ENCODE measurements around the gene COX7C. TPM values are rescaled to one million over a fixed set of nuclear protein-coding genes. Genes with fewer than 3 reads are reported as not detected.
"Not testable (repeated sequence)": the region's sequence is repeated elsewhere in the genome, so short reads cannot be mapped to it uniquely, and the experiment has no call there.

The COX7C gene
- total RNA-seq, 1 experiment from 2014 or later = 1,292 TPM

GRCh38 chr5:86570427-86571083 lies 47.2 kb upstream of the COX7C start:
- no peaks in the 10 kb centered on the region for H3K4me1 ChIP-seq (ENCODE audit: insufficient read depth, low read length)
- H2BK12ac ChIP-seq (ENCODE audit: insufficient read length, low read depth, low read length) = no peak overlapping the region
- no peak overlapping the region for H3K56ac ChIP-seq (ENCODE audit: insufficient read length, low read depth, low read length)
- peaks cover 4 to 9% (median 8%) of the 10 kb centered on the region in 3 experiments; a peak in 5 of 7 replicates for H3K36me3 Mint-ChIP-seq (ENCODE audit: insufficient read depth in 1 of 3, low read depth in 3 of 3)
- H2BK15ac ChIP-seq (ENCODE audit: low read depth, low read length) = no peak overlapping the region
- H3K27ac Mint-ChIP-seq = peak overlapping the region in 1 of 3 experiments; percentile 19; a peak in 2 of 7 replicates
- H3K27me3 Mint-ChIP-seq (ENCODE audit: low read depth) = no peaks in the 10 kb centered on the region
- H3K9me3 ChIP-seq (ENCODE audit: control insufficient read depth, low read depth, low read length) = no peaks in the 10 kb centered on the region
- H3K9me3 Mint-ChIP-seq = peaks cover 0 to 5% of the 10 kb centered on the region in 2 experiments; a peak in 2 of 5 replicates
- H3K9ac ChIP-seq (ENCODE audit: extremely low read depth, insufficient read length, low read length) = no peak overlapping the region
- H3T11ph ChIP-seq (ENCODE audit: low read length) = no peak overlapping the region
- H3K14ac ChIP-seq (ENCODE audit: insufficient read depth, low read length) = no peak overlapping the region
- WGBS (ENCODE audit: extremely low coverage, insufficient read length, low lambda C conversion rate) = no CpG with 5 or more reads among the region's 20 CpGs
- H2BK20ac ChIP-seq (ENCODE audit: low read depth, low read length, poor library complexity, severe bottlenecking) = no peak overlapping the region
- no peak for DNase-seq
- H2BK120ac ChIP-seq (ENCODE audit: low read depth, low read length, poor library complexity, severe bottlenecking) = no peak overlapping the region
- H2AFZ ChIP-seq (ENCODE audit: low read length) = no peak overlapping the region
- no peak overlapping the region for H3K4ac ChIP-seq (ENCODE audit: low read depth, low read length)
- H2BK5ac ChIP-seq (ENCODE audit: insufficient read length, low read length) = no peak overlapping the region
- no peaks in the 10 kb centered on the region for H3K79me2 ChIP-seq (ENCODE audit: insufficient read depth, low read length)
- no peak overlapping the region for H3K18ac ChIP-seq (ENCODE audit: insufficient read length, low read depth, low read length)
- H4K8ac ChIP-seq (replicated peaks; ENCODE audit: insufficient read length, low read depth, low read length) = no peak overlapping the region
- no peak overlapping the region for H3K23ac ChIP-seq (ENCODE audit: insufficient read length, low read depth, low read length)
- H3K27ac ChIP-seq (ENCODE audit: insufficient read length, low read depth, low read length) = no peak overlapping the region
- no peak overlapping the region for H2AK5ac ChIP-seq (ENCODE audit: insufficient read length, low read length)
- H3K4me2 ChIP-seq (ENCODE audit: insufficient read depth, insufficient read length, low read length) = no peak overlapping the region
- no peak overlapping the region for H4K5ac ChIP-seq (ENCODE audit: insufficient read length, low read depth, low read length)
- TF ChIP-seq CTCF (conservative IDR thresholded peaks at IDR 0.05) = no peak
- no peaks in the 10 kb centered on the region for H3K23me2 ChIP-seq (ENCODE audit: insufficient read length, low read depth, low read length, poor library complexity, severe bottlenecking)
- H4K91ac ChIP-seq (ENCODE audit: insufficient read length, low read depth, low read length) = no peak overlapping the region
- H3K4me1 Mint-ChIP-seq = 0 out of 4 replicates have a peak, but pooled peaks cover 0 to 3% of the 10 kb centered on the region in 2 experiments
- no peaks in the 10 kb centered on the region for H4K20me1 ChIP-seq (ENCODE audit: control insufficient read depth, insufficient read depth, insufficient read length)
- no peaks in the 10 kb centered on the region for H3K79me1 ChIP-seq (ENCODE audit: insufficient read depth, low read depth, low read length, poor library complexity, severe bottlenecking)
- no peaks in the 10 kb centered on the region for H3K27me3 ChIP-seq (ENCODE audit: insufficient read depth, low read length)
- H3K4me3 Mint-ChIP-seq = no peak overlapping the region

GRCh38 chr5:86571109-86571508 lies 46.6 kb upstream of the COX7C start:
- H2BK20ac ChIP-seq (ENCODE audit: low read depth, low read length, poor library complexity, severe bottlenecking); H3K4me1 ChIP-seq (ENCODE audit: insufficient read depth, low read length); H3K79me2 ChIP-seq (ENCODE audit: insufficient read depth, low read length); H4K5ac ChIP-seq (ENCODE audit: insufficient read length, low read depth, low read length); H3K14ac ChIP-seq (ENCODE audit: insufficient read depth, low read length); H3K56ac ChIP-seq (ENCODE audit: insufficient read length, low read depth, low read length); H3K27ac ChIP-seq (ENCODE audit: insufficient read length, low read depth, low read length); H3K18ac ChIP-seq (ENCODE audit: insufficient read length, low read depth, low read length); H2BK15ac ChIP-seq (ENCODE audit: low read depth, low read length); H3K27me3 Mint-ChIP-seq (ENCODE audit: low read depth); H4K91ac ChIP-seq (ENCODE audit: insufficient read length, low read depth, low read length); H3K36me3 Mint-ChIP-seq (ENCODE audit: insufficient read depth in 1 of 3, low read depth in 3 of 3); H3K4ac ChIP-seq (ENCODE audit: low read depth, low read length); H3T11ph ChIP-seq (ENCODE audit: low read length); H3K9me3 Mint-ChIP-seq; H4K20me1 ChIP-seq (ENCODE audit: control insufficient read depth, insufficient read depth, insufficient read length); H4K8ac ChIP-seq (replicated peaks; ENCODE audit: insufficient read length, low read depth, low read length); H3K23me2 ChIP-seq (ENCODE audit: insufficient read length, low read depth, low read length, poor library complexity, severe bottlenecking); H3K4me2 ChIP-seq (ENCODE audit: insufficient read depth, insufficient read length, low read length); H3K4me1 Mint-ChIP-seq; H3K27me3 ChIP-seq (ENCODE audit: insufficient read depth, low read length); H2BK12ac ChIP-seq (ENCODE audit: insufficient read length, low read depth, low read length); H2BK120ac ChIP-seq (ENCODE audit: low read depth, low read length, poor library complexity, severe bottlenecking); H2BK5ac ChIP-seq (ENCODE audit: insufficient read length, low read length); H3K79me1 ChIP-seq (ENCODE audit: insufficient read depth, low read depth, low read length, poor library complexity, severe bottlenecking); H3K9ac ChIP-seq (ENCODE audit: extremely low read depth, insufficient read length, low read length); H3K4me3 Mint-ChIP-seq; DNase-seq; H3K27ac Mint-ChIP-seq; H3K9me3 ChIP-seq (ENCODE audit: control insufficient read depth, low read depth, low read length); H3K23ac ChIP-seq (ENCODE audit: insufficient read length, low read depth, low read length); H2AK5ac ChIP-seq (ENCODE audit: insufficient read length, low read length); H2AFZ ChIP-seq (ENCODE audit: low read length): not testable (repeated sequence)
- WGBS (ENCODE audit: extremely low coverage, insufficient read length, low lambda C conversion rate) = no CpG with 5 or more reads among the region's 12 CpGs

Data from H9 (cell line).